Stomach smooth muscle (tissue), 2 donors: ENCODE measurements around the gene POF1B.

Source experiments
- H3K27ac ChIP-seq: one replicate; pipeline ENCODE4 v1.7.0; 2013; ENCODE audit warnings: mild to moderate bottlenecking, low read length, inconsistent platforms
- H3K27me3 ChIP-seq, 2 donors: one replicate each; pipeline ENCODE4 v1.7.0; 2013; ENCODE audit warnings: low read length in 2 of 2; ENCODE audit not compliant: insufficient read depth in 2 of 2, control insufficient read depth in 1 of 2
- H3K36me3 ChIP-seq, 2 donors: one replicate each; pipeline ENCODE4 v1.7.0; 2013; ENCODE audit warnings: low read length in 2 of 2; ENCODE audit not compliant: control insufficient read depth in 2 of 2, insufficient read depth in 2 of 2
- H3K4me1 ChIP-seq: one replicate; pipeline ENCODE4 v1.7.0; 2013; ENCODE audit warnings: low read length; ENCODE audit not compliant: control insufficient read depth, insufficient read depth
- H3K4me3 ChIP-seq, 2 donors: one replicate each; pipeline ENCODE4 v1.7.0; 2013; ENCODE audit warnings: low read length in 2 of 2
- H3K9ac ChIP-seq, 2 donors: one replicate each; pipeline ENCODE4 v1.7.0; 2013; ENCODE audit warnings: low read length in 2 of 2, mild to moderate bottlenecking in 1 of 2
- H3K9me3 ChIP-seq, 2 donors: one replicate each; pipeline ENCODE4 v1.7.0; 2013; ENCODE audit warnings: low read length in 2 of 2; ENCODE audit not compliant: control insufficient read depth in 2 of 2
- donor health status: healthy.
- donor health status: Pancreatic carcinoma.

POF1B gene

GRCh38 chrX:85379174-85379907, at the start of gene POF1B:
TSS of gene POF1B (minus strand) at chrX:85379665. CDS start at chrX:85379454, 211 bp downstream.
- no peaks in the 10 kb centered on the region for H3K4me1 ChIP-seq
- no peaks in the 10 kb centered on the region for H3K27me3 ChIP-seq
- H3K9me3 ChIP-seq = no peaks in the 10 kb centered on the region
- H3K9ac ChIP-seq = no peak within 1 kb of the TSS
- H3K36me3 ChIP-seq = no peaks in the 10 kb centered on the region
- no peak within 1 kb of the TSS for H3K27ac ChIP-seq
- H3K4me3 ChIP-seq = no peak within 1 kb of the TSS

GRCh38 chrX:85429066-85429465, 49.6 kb upstream of the POF1B start:
- Histone ChIP-seq H3K9ac (no peak overlapping the region), H3K36me3 (no peaks in the 10 kb centered on the region), H3K9me3 (peaks cover 0 to 7% of the 10 kb centered on the region in 2 donors), H3K4me1 (no peaks in the 10 kb centered on the region), H3K27ac (no peak overlapping the region), H3K27me3 (peaks cover 0 to 2% of the 10 kb centered on the region in 2 donors), H3K4me3 (no peak overlapping the region)

- Histone ChIP-seq H3K36me3 (no peaks in the 10 kb centered on the region), H3K27me3 (no peaks in the 10 kb centered on the region), H3K4me3 (no peak overlapping the region), H3K27ac (no peak overlapping the region), H3K4me1 (no peaks in the 10 kb centered on the region), H3K9me3 (no peaks in the 10 kb centered on the region), H3K9ac (no peak overlapping the region)
These were observed 39.8 kb upstream of the POF1B start for GRCh38 chrX:85419293-85419692.

GRCh38 chrX:85391878-85392238, 12.4 kb upstream of the POF1B start:
- Histone ChIP-seq H3K27me3 (no peaks in the 10 kb centered on the region), H3K9me3 (no peaks in the 10 kb centered on the region), H3K4me1 (no peaks in the 10 kb centered on the region), H3K27ac (no peak overlapping the region), H3K4me3 (no peak overlapping the region), H3K36me3 (no peaks in the 10 kb centered on the region), H3K9ac (no peak overlapping the region)

GRCh38 chrX:85391185-85391877, 11.9 kb upstream of the POF1B start:
- no peaks in the 10 kb centered on the region for H3K36me3 ChIP-seq
- no peak overlapping the region for H3K4me3 ChIP-seq
- no peaks in the 10 kb centered on the region for H3K4me1 ChIP-seq
- H3K9ac ChIP-seq = no peak overlapping the region
- H3K27ac ChIP-seq = no peak overlapping the region
- no peaks in the 10 kb centered on the region for H3K27me3 ChIP-seq
- H3K9me3 ChIP-seq = no peaks in the 10 kb centered on the region

- no peaks in the 10 kb centered on the region for H3K9me3 ChIP-seq
These were observed 2.1 kb upstream of the POF1B start for GRCh38 chrX:85381602-85382001.

GRCh38 chrX:85378461-85378860, 1.0 kb downstream of the POF1B start:
- Histone ChIP-seq H3K9ac (no peak overlapping the region), H3K4me1 (no peaks in the 10 kb centered on the region), H3K27ac (no peak overlapping the region), H3K27me3 (no peaks in the 10 kb centered on the region), H3K4me3 (no peak overlapping the region), H3K36me3 (no peaks in the 10 kb centered on the region), H3K9me3 (no peaks in the 10 kb centered on the region)

More at GRCh38 chrX:85381602-85382001, 2.1 kb upstream of the POF1B start:
- Histone ChIP-seq H3K27ac (no peak overlapping the region), H3K4me1 (no peaks in the 10 kb centered on the region), H3K27me3 (no peaks in the 10 kb centered on the region), H3K4me3 (no peak overlapping the region), H3K36me3 (no peaks in the 10 kb centered on the region), H3K9ac (no peak overlapping the region)

- Histone ChIP-seq H3K27me3 (no peaks in the 10 kb centered on the region), H3K9ac (no peak overlapping the region), H3K27ac (no peak overlapping the region), H3K4me3 (no peak overlapping the region), H3K9me3 (no peaks in the 10 kb centered on the region), H3K36me3 (no peaks in the 10 kb centered on the region), H3K4me1 (no peaks in the 10 kb centered on the region)
These were observed 4.1 kb downstream of the POF1B start for GRCh38 chrX:85375333-85375738.

- no peak overlapping the region for H3K9ac ChIP-seq
- H3K4me3 ChIP-seq = no peak overlapping the region
- no peaks in the 10 kb centered on the region for H3K9me3 ChIP-seq
- no peaks in the 10 kb centered on the region for H3K36me3 ChIP-seq
- H3K4me1 ChIP-seq = no peaks in the 10 kb centered on the region
- H3K27me3 ChIP-seq = no peaks in the 10 kb centered on the region
- no peak overlapping the region for H3K27ac ChIP-seq
These were observed 14.0 kb downstream of the POF1B start for GRCh38 chrX:85365370-85365995.

- Histone ChIP-seq H3K9me3 (no peaks in the 10 kb centered on the region), H3K4me1 (no peaks in the 10 kb centered on the region), H3K27me3 (no peaks in the 10 kb centered on the region), H3K9ac (no peak overlapping the region), H3K4me3 (no peak overlapping the region), H3K36me3 (no peaks in the 10 kb centered on the region), H3K27ac (no peak overlapping the region)
These were observed 20.4 kb downstream of the POF1B start for GRCh38 chrX:85359051-85359450.

GRCh38 chrX:85345523-85345922, 33.9 kb downstream of the POF1B start:
- Histone ChIP-seq H3K9ac (no peak overlapping the region), H3K27ac (no peak overlapping the region), H3K4me3 (no peak overlapping the region), H3K9me3 (no peaks in the 10 kb centered on the region), H3K27me3 (no peaks in the 10 kb centered on the region), H3K36me3 (no peaks in the 10 kb centered on the region), H3K4me1 (no peaks in the 10 kb centered on the region)
